ENCODE measurements around the gene VEGFA. TPM values are rescaled to one million over a fixed set of nuclear protein-coding genes. Genes with fewer than 3 reads are reported as not detected.

Gene VEGFA
- polyA plus RNA-seq, 1 donor, result 198 TPM

- WGBS (ENCODE audit: insufficient coverage, low lambda C conversion rate), result no CpG with 5 or more reads among the region's 1 CpG
- Histone ChIP-seq H3K4me3 (ENCODE audit: low read length) (no peak overlapping the region), H3K27me3 (ENCODE audit: control insufficient read depth, insufficient read depth, low read length) (no peaks in the 10 kb centered on the region), H3K4me1 (ENCODE audit: control insufficient read depth, insufficient read depth, low read length) (no peaks in the 10 kb centered on the region), H3K36me3 (ENCODE audit: control insufficient read depth, insufficient read depth, low read length) (peaks cover 44% of the 10 kb centered on the region), H3K27ac (ENCODE audit: low read length) (no peak overlapping the region), H3K9me3 (ENCODE audit: control insufficient read depth, low read depth, low read length) (no peaks in the 10 kb centered on the region)
- no peak for DNase-seq
Observed at GRCh38 chr6:43786664-43787329, 16.8 kb downstream of the VEGFA start.

- no peak overlapping the region for H3K4me3 ChIP-seq (ENCODE audit: low read length)
- H3K36me3 ChIP-seq (ENCODE audit: control insufficient read depth, insufficient read depth, low read length), result peaks cover 29% of the 10 kb centered on the region
- no peaks in the 10 kb centered on the region for H3K9me3 ChIP-seq (ENCODE audit: control insufficient read depth, low read depth, low read length)
- no peak for DNase-seq
- H3K4me1 ChIP-seq (ENCODE audit: control insufficient read depth, insufficient read depth, low read length), result no peaks in the 10 kb centered on the region
- 60% methylated on average over 1 of the region's 5 CpGs for WGBS (ENCODE audit: insufficient coverage, low lambda C conversion rate)
- no peak overlapping the region for H3K27ac ChIP-seq (ENCODE audit: low read length)
- no peaks in the 10 kb centered on the region for H3K27me3 ChIP-seq (ENCODE audit: control insufficient read depth, insufficient read depth, low read length)
Observed at GRCh38 chr6:43788301-43788700, 18.3 kb downstream of the VEGFA start.

DNA sequence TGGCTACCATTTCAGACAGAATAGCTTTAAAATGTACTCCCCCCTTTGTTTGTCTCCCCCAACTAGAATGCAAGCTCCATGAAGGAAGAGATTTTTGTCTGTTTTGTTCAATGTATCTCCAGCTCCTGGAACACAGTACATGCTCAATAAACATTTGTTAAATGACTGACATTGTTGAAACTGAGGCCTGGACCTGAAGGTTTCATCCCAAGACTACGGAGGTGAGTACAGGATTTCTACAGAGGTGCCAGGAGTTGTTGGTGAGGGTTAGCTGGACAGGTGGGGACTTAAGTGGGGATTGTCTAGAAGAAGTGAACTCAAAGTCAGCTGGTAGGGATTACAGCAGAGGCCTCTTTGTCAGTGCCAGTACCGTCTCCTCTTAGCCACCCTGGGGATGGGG, 19.4 kb downstream of the VEGFA start:
- DNase-seq, result no peak
- no CpG with 5 or more reads among the region's 2 CpGs for WGBS (ENCODE audit: insufficient coverage, low lambda C conversion rate)
- no peaks in the 10 kb centered on the region for H3K27me3 ChIP-seq (ENCODE audit: control insufficient read depth, insufficient read depth, low read length)
- no peaks in the 10 kb centered on the region for H3K9me3 ChIP-seq (ENCODE audit: control insufficient read depth, low read depth, low read length)
- H3K4me1 ChIP-seq (ENCODE audit: control insufficient read depth, insufficient read depth, low read length), result peaks cover 3% of the 10 kb centered on the region
- no peak overlapping the region for H3K4me3 ChIP-seq (ENCODE audit: low read length)
- peaks cover 17% of the 10 kb centered on the region for H3K36me3 ChIP-seq (ENCODE audit: control insufficient read depth, insufficient read depth, low read length)
- H3K27ac ChIP-seq (ENCODE audit: low read length), result no peak overlapping the region

DNA sequence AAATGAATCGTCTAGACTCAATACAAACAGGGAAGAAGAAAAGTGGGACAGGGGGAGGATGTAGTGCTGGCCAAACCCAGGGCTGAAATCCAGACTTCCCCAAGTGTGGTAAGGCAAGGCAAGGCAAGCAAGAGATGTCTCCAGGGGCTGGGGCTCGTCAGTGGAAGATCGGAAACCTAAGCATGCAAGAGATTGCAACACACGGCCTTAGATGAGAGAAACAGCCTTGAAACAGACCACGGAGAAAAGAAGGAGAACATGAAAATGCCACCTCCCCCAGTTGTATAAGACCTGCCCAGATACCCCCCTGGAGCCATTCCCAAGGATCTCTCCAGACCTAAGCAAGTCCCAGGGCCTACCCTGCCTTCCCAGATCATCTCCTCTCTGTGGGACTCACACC, 20.0 kb downstream of the VEGFA start:
- peaks cover 3% of the 10 kb centered on the region for H3K4me1 ChIP-seq (ENCODE audit: control insufficient read depth, insufficient read depth, low read length)
- no peaks in the 10 kb centered on the region for H3K27me3 ChIP-seq (ENCODE audit: control insufficient read depth, insufficient read depth, low read length)
- no peak overlapping the region for H3K4me3 ChIP-seq (ENCODE audit: low read length)
- no peak overlapping the region for H3K27ac ChIP-seq (ENCODE audit: low read length)
- no peaks in the 10 kb centered on the region for H3K9me3 ChIP-seq (ENCODE audit: control insufficient read depth, low read depth, low read length)
- peaks cover 13% of the 10 kb centered on the region for H3K36me3 ChIP-seq (ENCODE audit: control insufficient read depth, insufficient read depth, low read length)
- DNase-seq, result no peak
- 81% methylated on average over 3 of the region's 5 CpGs for WGBS (ENCODE audit: insufficient coverage, low lambda C conversion rate)

DNA sequence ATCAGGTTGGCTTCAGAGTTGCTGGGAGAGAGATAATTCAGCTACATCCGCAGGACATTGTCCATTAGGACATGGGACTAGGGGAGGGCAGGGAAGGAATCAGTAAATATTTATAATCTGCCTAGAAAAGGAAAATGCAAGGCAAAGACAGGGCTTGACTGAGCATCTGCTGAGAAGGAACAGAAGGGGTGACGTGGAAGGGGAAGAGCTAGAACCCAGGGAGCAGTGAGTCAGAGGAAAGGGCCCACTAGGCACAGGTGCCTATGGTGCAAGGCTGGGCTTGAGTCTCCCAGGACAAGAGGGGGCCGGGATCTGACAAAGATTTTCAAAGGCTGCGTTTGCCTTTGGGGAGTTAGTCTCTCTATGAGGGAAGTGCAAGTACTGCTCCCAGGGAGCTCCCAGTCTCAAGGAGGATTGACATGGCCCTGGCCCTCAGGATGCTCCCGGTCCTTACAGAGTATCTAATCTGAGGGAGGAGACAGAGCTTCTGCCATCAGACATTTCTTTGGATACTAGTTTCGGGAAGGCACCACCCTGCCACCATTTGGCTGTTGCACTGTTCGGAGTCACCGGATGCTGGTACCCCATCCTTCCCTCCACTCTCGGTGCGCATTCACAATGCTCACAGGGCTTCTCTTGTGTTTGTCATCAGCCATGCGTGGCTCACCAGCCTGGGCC, 21.9 kb downstream of the VEGFA start:
- Histone ChIP-seq H3K27me3 (ENCODE audit: control insufficient read depth, insufficient read depth, low read length) (no peaks in the 10 kb centered on the region), H3K4me3 (ENCODE audit: low read length) (no peak overlapping the region), H3K4me1 (ENCODE audit: control insufficient read depth, insufficient read depth, low read length) (peaks cover 3% of the 10 kb centered on the region), H3K27ac (ENCODE audit: low read length) (no peak overlapping the region), H3K36me3 (ENCODE audit: control insufficient read depth, insufficient read depth, low read length) (no peaks in the 10 kb centered on the region), H3K9me3 (ENCODE audit: control insufficient read depth, low read depth, low read length) (no peaks in the 10 kb centered on the region)
- DNase-seq, result no peak
- no CpG with 5 or more reads among the region's 11 CpGs for WGBS (ENCODE audit: insufficient coverage, low lambda C conversion rate)

DNA sequence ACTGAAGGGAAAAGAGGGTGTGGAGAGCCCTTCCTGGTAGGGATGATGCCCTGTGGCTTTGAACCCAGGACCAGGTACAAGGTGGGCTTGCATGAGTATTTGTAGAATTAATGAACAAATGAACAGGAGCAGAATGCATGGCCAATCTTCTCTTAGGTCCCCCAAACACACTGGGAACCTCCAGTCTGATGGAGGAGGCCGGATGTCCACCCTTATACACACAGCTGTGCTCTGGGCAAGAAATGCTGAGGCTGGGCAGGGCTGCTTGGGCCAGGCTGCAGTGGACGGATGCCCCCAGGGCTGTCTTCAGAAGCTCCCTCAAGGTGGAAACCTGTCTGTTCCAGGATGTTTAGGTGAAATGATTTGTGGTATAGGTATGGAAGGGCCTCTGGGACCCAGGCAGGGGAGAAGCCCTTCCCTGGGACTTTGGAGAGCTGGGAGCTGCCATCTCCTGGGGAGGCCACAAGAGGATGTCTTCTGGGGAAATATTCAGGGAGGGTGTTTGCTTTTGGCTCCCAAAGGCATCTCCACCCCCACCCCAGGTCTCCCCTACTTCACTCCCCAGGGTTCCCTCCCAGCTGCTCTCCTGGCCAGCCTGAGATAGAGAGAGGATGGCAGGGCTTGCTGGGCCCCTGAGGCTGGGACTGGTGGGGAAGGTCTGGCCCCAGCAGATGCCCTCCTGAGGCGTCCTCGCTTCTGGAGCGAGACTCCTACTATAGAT, 23.3 kb downstream of the VEGFA start:
- H3K9me3 ChIP-seq (ENCODE audit: control insufficient read depth, low read depth, low read length), result no peaks in the 10 kb centered on the region
- H3K36me3 ChIP-seq (ENCODE audit: control insufficient read depth, insufficient read depth, low read length), result no peaks in the 10 kb centered on the region
- no peaks in the 10 kb centered on the region for H3K27me3 ChIP-seq (ENCODE audit: control insufficient read depth, insufficient read depth, low read length)
- peaks cover 11% of the 10 kb centered on the region for H3K4me1 ChIP-seq (ENCODE audit: control insufficient read depth, insufficient read depth, low read length)
- no peak overlapping the region for H3K27ac ChIP-seq (ENCODE audit: low read length)
- no peak for DNase-seq
- no peak overlapping the region for H3K4me3 ChIP-seq (ENCODE audit: low read length)
- no CpG with 5 or more reads among the region's 5 CpGs for WGBS (ENCODE audit: insufficient coverage, low lambda C conversion rate)

GRCh38 chr6:43793875-43794242, 23.8 kb downstream of the VEGFA start:
- no peak overlapping the region for H3K4me3 ChIP-seq (ENCODE audit: low read length)
- H3K27me3 ChIP-seq (ENCODE audit: control insufficient read depth, insufficient read depth, low read length), result no peaks in the 10 kb centered on the region
- no peak for DNase-seq
- H3K27ac ChIP-seq (ENCODE audit: low read length), result no peak overlapping the region
- no CpG with 5 or more reads among the region's 9 CpGs for WGBS (ENCODE audit: insufficient coverage, low lambda C conversion rate)
- H3K4me1 ChIP-seq (ENCODE audit: control insufficient read depth, insufficient read depth, low read length), result peaks cover 16% of the 10 kb centered on the region
- no peaks in the 10 kb centered on the region for H3K9me3 ChIP-seq (ENCODE audit: control insufficient read depth, low read depth, low read length)
- no peaks in the 10 kb centered on the region for H3K36me3 ChIP-seq (ENCODE audit: control insufficient read depth, insufficient read depth, low read length)

GRCh38 chr6:43795421-43795820, 25.4 kb downstream of the VEGFA start:
- Histone ChIP-seq H3K4me3 (ENCODE audit: low read length) (no peak overlapping the region), H3K9me3 (ENCODE audit: control insufficient read depth, low read depth, low read length) (no peaks in the 10 kb centered on the region), H3K36me3 (ENCODE audit: control insufficient read depth, insufficient read depth, low read length) (no peaks in the 10 kb centered on the region), H3K27me3 (ENCODE audit: control insufficient read depth, insufficient read depth, low read length) (no peaks in the 10 kb centered on the region), H3K27ac (ENCODE audit: low read length) (no peak overlapping the region), H3K4me1 (ENCODE audit: control insufficient read depth, insufficient read depth, low read length) (peaks cover 31% of the 10 kb centered on the region)
- no CpG with 5 or more reads among the region's 8 CpGs for WGBS (ENCODE audit: insufficient coverage, low lambda C conversion rate)
- DNase-seq, result no peak

DNA sequence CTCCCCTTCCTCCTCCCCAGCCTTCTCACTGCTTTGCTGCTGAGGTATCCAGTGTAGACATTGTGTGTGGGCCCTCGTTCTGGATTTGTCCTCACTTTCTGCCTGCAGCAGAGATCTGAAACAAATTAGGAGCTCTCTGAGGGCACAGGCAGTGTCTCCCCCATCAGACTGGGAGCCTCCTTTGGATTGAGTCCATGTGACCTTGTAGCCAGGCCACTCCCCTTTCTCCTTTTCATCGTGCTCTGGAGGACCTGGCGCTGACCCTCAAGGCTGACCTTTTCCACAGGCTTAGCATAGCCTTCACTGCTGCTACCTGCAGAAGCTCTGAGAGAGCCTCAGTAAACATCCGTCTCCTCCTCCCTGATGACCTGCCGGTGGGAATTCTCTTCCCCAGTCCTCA, 26.2 kb downstream of the VEGFA start:
- Histone ChIP-seq H3K4me3 (ENCODE audit: low read length) (no peak overlapping the region), H3K27me3 (ENCODE audit: control insufficient read depth, insufficient read depth, low read length) (no peaks in the 10 kb centered on the region), H3K36me3 (ENCODE audit: control insufficient read depth, insufficient read depth, low read length) (no peaks in the 10 kb centered on the region), H3K9me3 (ENCODE audit: control insufficient read depth, low read depth, low read length) (no peaks in the 10 kb centered on the region), H3K4me1 (ENCODE audit: control insufficient read depth, insufficient read depth, low read length) (peaks cover 31% of the 10 kb centered on the region), H3K27ac (ENCODE audit: low read length) (no peak overlapping the region)
- WGBS (ENCODE audit: insufficient coverage, low lambda C conversion rate), result 100% methylated on average over 1 of the region's 5 CpGs
- DNase-seq, result no peak

GRCh38 chr6:43796903-43797890, 27.2 kb downstream of the VEGFA start:
- H3K9me3 ChIP-seq (ENCODE audit: control insufficient read depth, low read depth, low read length), result no peaks in the 10 kb centered on the region
- peaks cover 33% of the 10 kb centered on the region for H3K4me1 ChIP-seq (ENCODE audit: control insufficient read depth, insufficient read depth, low read length)
- DNase-seq, result no peak
- WGBS (ENCODE audit: insufficient coverage, low lambda C conversion rate), result 83% methylated on average over 1 of the region's 11 CpGs
- no peaks in the 10 kb centered on the region for H3K36me3 ChIP-seq (ENCODE audit: control insufficient read depth, insufficient read depth, low read length)
- no peak overlapping the region for H3K27ac ChIP-seq (ENCODE audit: low read length)
- no peaks in the 10 kb centered on the region for H3K27me3 ChIP-seq (ENCODE audit: control insufficient read depth, insufficient read depth, low read length)
- H3K4me3 ChIP-seq (ENCODE audit: low read length), result no peak overlapping the region

Data from large intestine (tissue), 3 donors.